NCI-H1105 treated with DMSO at 0.1 percent for 48 hours (cell line): ENCODE data around the gene NDFIP2.

Experiments used
- DNase-seq: peaks from one replicate; lab custom pipeline; 2025; lab: John Stamatoyannopoulos, UW

NDFIP2 gene

GRCh38 chr13:79459906-79460305 lies 21.0 kb upstream of the NDFIP2 start:
- DNase-seq = no peak

- DNase-seq = no peak
Observed at GRCh38 chr13:79462895-79463294, 18.1 kb upstream of the NDFIP2 start.

- DNase-seq = no peak
Observed at GRCh38 chr13:79463604-79464003, 17.4 kb upstream of the NDFIP2 start.

GRCh38 chr13:79466872-79467271 lies 14.1 kb upstream of the NDFIP2 start:
- no peak for DNase-seq

GRCh38 chr13:79468402-79468801 lies 12.6 kb upstream of the NDFIP2 start:
- no peak for DNase-seq

- no peak for DNase-seq
Observed at GRCh38 chr13:79468819-79469218, 12.1 kb upstream of the NDFIP2 start.

- DNase-seq = no peak
Observed at GRCh38 chr13:79469608-79470007, 11.3 kb upstream of the NDFIP2 start.

GRCh38 chr13:79470666-79471065 lies 10.3 kb upstream of the NDFIP2 start:
- DNase-seq = no peak

- no peak for DNase-seq
Observed at GRCh38 chr13:79475569-79475968, 5.4 kb upstream of the NDFIP2 start.

- DNase-seq = no peak
Observed at GRCh38 chr13:79477968-79478367, 3.0 kb upstream of the NDFIP2 start.

- DNase-seq = no peak
Observed at GRCh38 chr13:79479882-79480281, 1.1 kb upstream of the NDFIP2 start.

- peak; percentile 28 for DNase-seq
Observed at GRCh38 chr13:79481685-79482052, 714 bp downstream of the NDFIP2 start.

- no peak for DNase-seq
Observed at GRCh38 chr13:79482281-79482970, 1.5 kb downstream of the NDFIP2 start.

GRCh38 chr13:79483086-79483706 lies 2.2 kb downstream of the NDFIP2 start:
- DNase-seq = no peak

- no peak for DNase-seq
Observed at GRCh38 chr13:79485014-79485811, 4.3 kb downstream of the NDFIP2 start.

GRCh38 chr13:79486433-79487188 lies 5.7 kb downstream of the NDFIP2 start:
- no peak for DNase-seq

- DNase-seq = no peak
Observed at GRCh38 chr13:79490326-79490725, 9.4 kb downstream of the NDFIP2 start.

GRCh38 chr13:79490824-79491223 lies 9.9 kb downstream of the NDFIP2 start:
- no peak for DNase-seq

- no peak for DNase-seq
Observed at GRCh38 chr13:79491715-79492114, 10.8 kb downstream of the NDFIP2 start.

GRCh38 chr13:79492313-79492798 lies 11.4 kb downstream of the NDFIP2 start:
- DNase-seq = no peak

- no peak for DNase-seq
Observed at GRCh38 chr13:79492918-79493594, 12.1 kb downstream of the NDFIP2 start.

- DNase-seq = no peak
Observed at GRCh38 chr13:79496188-79496587, 15.2 kb downstream of the NDFIP2 start.
